Activated CD4-positive, alpha-beta T cell treated with anti-CD3 and anti-CD28 coated beads for 24 hours (primary cell): ENCODE measurements around the gene ALDH1A3.

ENCODE experiments used
- DNase-seq, 2 donors: peaks; one replicate each; pipeline ENCODE4 v3.0.0-alpha.2; 2020; ENCODE audit warnings: low read depth in 2 of 2

The ALDH1A3 gene

DNA sequence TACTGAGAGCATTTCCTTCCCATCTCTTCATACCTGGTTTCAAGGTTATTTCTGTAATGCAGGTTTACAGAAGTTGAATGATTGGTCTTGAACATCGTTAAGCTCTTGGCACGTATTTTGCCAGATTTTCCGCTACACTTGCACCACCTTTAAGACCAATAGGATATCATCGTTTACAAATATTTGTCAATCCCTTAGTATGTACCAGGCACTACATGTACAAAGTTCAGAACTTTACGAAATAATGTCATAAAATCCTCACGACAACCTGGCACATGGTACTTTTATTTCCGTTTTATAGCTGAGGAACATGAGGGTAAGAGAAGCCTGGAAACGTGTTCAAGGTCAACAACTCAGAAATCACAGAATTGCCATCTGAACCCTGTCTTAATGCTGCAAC lies 45.8 kb downstream of the ALDH1A3 start:
- DNase-seq = no peak

DNA sequence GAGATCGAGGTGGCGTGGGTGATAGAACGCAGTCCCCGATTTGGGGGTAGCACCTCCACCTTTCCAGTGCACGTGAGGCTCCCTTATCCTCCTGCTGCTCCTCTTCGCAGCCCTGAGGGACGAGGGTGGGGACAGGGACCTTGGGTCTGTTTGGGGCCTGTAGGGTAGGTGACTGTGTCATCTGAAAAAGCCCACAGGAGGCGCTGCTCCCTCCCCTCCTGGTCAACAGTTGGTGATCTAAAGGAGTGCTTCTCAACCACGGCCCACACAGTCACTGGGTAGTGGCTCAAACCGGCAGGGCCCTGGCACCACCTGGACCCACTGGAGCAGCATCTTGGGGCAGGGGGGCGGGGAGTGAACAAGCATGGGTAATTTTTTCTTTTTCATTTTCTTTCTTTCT lies 46.6 kb downstream of the ALDH1A3 start:
- DNase-seq = no peak

DNA sequence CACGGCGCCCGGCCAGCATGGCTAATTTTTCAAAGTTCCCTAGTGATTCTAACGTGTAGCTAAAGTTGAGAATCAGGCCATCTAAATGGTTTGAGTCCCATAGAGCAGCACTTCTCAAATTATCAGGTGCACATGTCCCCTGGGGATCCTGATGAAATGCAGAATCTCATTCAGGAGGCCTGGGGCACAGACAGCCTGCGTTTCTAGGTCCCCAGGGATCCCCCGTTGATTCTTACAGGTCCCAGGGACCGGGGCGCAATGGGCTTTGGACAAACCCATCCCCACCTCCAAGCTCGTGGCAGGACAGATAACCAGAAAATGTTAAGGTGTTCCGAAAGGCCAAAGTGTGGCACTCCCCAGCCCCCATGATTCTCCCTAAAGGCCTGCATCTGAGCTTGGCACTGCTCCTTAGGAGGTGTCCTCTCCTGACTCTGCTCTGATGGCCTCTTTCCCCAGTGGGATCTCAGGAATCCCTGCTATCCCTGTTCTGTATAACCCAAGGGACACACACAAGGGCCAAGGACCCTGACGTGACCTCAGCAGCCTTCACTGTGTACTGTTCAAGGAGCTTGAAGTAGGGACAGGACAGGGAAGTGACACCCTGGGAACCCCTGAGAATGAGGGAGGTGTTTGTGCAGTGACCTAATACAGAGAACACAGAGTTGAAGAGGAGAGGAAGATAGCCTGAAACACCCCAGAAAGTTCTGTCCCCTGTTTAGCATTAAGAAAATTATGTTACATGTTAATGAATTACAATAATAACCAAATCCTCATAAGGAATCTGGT lies 47.5 kb downstream of the ALDH1A3 start:
- no peak for DNase-seq

DNA sequence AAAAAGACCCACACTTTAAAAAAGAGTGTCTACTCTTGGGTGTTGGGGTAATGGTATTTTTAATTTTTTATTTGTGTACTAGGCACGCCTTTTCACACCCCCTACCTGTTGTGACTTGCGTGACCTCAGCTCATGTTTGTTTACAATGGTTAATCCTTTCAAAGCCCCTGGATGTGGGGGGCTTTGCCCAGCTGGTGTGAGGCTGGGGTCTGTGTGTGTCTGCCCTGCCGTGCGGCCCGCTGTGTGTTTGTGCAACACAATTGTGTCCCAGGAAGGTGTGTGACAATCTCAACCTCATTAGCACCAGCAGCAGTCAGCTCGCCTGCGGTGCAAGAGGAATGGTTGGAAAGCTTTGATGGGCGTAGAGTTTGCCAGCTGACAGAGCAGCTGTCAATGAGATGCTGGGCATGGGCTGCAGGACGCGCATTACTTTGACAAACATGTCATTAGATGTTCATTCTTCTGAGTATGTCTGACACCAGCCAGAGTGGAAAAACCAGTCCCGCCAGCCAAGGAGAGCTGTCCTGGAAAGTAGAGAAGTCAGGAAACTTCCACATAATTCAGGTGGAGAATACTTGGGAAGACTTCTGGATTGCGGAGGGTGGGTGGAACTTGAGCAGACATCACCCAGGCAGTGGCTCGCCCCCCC lies 49.1 kb downstream of the ALDH1A3 start:
- no peak for DNase-seq

DNA sequence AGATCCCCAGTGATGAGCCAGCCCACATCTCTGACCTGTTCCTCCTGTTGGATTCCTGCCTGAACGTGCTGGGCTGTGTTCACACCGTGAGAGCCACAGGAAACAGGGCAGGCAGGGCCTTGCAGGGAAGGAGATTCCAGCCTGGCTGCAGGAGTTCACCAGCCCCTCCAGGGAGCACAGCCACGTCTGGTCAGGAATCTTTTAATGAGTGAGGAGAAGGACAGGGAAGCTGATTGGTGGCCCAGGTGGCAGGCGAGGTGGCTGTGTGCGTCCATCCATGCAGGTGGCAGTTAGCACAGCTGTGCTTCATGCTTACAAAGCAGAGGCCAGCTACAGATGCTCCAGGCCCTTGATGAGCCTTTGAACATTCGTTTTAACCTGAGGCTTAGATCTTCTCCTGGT lies 50.0 kb downstream of the ALDH1A3 start:
- no peak for DNase-seq

DNA sequence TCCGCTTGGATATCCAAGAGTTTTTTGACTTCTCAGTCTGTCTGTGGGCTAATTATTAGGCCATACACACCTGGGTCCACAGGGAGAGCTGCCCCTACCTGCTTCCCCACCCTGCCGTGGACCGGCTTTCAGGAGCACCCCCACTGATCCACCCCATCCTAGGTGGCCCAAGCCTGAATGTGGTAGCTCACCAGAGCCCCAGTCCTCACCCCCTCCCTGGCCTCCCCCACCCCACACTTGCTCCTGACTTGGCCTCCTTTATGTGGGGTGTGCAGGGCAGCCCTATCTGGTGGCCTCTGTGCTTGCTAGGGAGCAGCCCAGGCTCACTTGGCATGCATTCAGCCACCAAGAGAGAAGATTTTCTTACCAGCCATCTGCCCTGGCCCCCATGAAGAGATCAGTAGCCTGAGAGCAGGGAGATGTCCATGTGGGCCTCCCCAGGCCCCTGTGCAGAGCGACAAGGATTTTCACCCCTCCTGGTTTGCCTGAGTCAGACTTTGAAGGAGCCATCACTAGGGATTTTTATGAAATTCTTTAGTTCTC lies 50.7 kb downstream of the ALDH1A3 start:
- no peak for DNase-seq

DNA sequence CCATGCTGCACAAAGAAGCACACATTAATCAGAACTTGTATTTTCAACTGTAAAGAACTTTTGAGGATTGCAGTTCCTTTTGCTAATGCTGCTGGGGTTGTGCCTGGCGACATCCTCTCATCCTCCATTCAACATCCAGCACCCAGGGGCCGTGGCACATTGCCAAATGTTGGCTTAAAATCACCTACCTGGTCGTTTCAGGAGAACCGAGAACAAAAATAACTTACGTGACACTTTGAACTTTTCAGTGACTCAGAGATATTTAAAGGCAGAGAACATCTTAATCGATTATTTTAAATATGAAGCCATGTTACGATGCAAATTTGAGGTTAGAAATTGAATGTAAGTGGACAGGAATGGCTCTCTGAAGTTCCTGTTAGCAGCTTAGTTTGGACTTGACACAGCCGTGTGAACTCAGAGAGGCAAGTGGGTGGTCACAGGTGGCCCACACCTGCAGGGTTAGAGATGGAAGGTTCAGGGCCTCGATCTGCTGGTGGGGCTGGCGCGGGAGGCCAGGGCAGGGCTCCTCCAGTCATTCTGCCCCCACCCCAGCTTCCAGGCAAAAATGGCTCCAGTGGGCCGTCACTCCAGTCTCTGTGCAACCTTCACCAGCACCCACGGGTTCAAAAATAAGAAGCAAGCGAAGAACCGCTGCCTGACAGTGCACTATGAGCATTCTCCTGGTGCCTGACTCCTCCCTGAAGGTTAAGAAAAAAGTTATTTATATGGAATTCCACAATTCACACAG lies 51.7 kb downstream of the ALDH1A3 start:
- no peak for DNase-seq

DNA sequence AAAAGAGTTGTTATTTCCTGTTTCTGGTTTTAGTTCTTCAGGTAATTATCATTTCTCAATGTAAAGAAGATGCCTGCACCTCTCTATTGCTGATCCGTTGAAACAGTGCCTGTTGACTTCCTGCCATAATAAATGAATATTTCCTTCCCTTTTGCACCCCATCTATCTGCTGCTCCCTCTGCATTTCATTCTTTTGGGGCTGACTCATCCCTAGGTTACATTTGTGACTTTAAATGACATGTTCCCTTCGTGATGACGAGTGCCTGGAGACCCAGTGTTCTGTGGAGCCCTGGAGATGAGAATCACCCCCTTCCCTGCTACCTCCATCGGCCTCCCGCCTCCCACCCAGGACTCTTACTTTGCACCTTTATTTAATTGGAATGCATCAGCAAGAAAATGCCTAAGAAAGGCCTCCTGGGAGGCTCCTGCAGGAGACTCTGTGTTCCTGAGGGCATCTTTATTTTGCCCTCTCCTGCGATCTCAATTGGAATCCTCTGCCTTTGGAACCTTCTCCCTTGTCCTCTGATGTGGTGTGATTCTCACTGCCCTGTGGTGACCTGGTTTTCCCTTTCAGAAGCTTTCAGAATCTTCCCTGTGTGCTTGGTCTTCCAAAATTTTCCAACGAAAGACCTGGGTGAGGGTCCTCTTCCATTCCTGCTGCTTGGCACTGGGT lies 53.2 kb downstream of the ALDH1A3 start:
- no peak for DNase-seq

DNA sequence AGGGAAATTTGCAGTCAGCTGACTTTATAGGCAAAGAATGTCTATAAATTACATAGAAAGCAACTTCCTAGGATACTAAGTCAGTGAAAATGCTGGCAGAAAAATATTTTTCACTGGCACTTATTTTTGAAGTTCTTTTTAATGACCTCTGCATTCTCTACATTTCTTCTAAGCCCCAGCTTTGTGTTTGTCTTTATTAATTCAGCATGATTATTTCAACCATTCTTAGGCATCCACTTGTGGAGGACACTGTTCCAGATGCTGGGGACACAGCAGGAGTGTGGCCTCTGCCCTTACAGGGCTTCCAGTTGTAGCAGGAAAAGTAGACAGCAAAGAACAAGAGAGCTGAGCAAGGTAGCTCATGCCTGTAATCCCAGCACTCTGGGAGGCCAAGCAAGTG lies 54.5 kb downstream of the ALDH1A3 start:
- no peak for DNase-seq

DNA sequence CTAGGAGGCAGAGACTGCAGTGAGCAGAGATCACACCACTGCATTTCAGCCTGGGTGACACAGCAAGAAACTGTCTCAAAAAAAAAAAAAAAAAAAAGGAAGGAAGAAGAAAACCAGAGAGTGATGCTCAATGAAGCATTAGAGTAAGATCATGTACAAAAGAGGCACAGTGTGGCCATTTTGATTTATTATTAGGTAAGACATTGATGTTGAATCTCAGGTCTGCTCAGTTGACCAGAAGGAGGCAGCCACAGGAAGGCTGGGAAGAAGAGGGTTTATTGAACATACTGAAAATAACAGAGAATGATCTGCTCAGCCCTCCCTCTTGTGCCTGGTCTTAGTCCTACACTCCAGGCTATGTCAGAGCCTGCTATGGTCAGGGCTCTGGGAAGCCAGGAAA lies 55.1 kb downstream of the ALDH1A3 start:
- DNase-seq = no peak

DNA sequence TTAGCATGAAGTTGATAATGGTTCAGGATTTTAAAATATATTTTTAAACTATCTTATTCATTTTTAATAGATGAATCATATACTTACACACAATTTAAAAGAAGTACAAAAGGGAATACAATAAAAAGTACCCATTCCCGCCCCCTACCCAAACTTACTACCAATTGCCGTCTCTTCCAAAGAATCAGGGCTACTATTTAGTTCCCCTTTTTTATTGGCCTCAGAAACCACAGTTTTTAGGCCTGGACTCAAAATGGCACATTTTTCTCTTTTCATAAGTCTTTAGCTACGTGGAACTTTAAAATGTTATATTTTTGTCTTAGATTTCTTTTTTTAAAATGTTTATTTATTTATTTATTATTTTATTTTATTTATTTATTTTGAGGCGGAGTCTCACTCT lies 57.5 kb downstream of the ALDH1A3 start:
- no peak for DNase-seq

DNA sequence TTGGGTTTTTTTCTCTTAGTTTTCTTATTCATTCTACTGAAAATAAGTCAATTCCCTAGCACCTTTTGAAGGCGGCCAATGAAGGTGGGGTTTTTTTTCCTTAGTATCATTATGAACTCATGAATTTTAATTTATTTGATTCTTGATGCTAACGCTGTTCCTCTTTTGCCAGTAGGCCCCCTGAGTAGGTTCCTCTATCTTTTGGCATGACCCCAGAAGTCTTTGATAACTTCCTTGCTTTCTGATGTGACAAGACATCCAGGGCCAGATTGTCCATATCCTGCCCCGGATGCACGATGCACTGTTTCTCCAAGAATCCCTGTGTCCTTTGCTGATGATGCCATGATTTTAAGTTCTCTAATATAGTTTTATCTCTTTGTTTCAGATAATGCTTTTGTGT lies 60.2 kb downstream of the ALDH1A3 start:
- no peak for DNase-seq

DNA sequence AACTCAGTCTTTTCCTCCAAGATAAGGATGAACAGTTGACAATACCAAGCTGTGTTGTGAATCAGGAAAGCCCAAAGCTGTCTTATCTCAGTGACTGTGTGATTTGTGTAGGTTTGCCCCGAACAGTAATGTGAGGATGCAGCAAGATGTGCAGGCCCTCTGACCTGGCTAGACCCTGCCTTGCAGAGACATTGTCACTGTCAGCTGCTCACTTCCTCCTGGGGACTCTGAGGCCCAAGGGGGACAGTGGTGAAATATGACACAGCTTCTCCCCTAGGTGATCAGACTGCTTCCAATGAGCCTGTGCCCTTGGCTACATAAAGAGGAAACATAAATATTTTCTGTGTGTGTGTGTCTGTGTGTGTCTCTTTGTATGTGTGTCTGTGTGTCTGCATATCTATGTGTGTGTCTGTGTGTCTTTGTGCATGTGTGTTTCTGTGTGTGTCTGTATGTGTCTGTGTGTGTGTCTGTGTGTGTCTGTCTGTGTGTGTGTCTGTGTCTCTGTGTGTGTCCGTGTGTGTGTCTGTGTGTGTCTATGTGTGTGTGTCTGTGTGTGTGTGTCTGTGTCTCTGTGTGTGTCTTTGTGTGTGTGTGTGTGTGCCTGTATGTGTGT lies 61.2 kb downstream of the ALDH1A3 start:
- DNase-seq = no peak

DNA sequence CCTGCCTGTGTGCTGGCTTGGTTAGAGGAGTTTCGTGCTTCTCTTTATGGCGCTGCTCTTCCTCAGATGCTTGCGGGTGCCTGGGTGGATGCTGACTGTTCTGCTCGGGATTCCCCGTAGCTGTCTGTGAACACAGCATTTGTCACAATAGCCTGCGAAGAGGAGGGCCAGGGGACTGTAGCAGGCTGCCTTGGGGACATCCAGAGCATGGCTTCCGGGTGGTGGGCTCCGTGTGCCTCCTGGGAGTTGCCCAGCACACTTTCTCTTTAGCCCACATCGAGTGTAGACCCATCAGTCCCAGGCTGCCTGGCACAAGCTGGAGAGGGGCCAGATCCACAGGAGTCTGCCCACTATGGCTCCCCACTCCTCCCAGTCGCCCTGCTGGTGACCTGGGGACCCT lies 61.9 kb downstream of the ALDH1A3 start:
- no peak for DNase-seq

DNA sequence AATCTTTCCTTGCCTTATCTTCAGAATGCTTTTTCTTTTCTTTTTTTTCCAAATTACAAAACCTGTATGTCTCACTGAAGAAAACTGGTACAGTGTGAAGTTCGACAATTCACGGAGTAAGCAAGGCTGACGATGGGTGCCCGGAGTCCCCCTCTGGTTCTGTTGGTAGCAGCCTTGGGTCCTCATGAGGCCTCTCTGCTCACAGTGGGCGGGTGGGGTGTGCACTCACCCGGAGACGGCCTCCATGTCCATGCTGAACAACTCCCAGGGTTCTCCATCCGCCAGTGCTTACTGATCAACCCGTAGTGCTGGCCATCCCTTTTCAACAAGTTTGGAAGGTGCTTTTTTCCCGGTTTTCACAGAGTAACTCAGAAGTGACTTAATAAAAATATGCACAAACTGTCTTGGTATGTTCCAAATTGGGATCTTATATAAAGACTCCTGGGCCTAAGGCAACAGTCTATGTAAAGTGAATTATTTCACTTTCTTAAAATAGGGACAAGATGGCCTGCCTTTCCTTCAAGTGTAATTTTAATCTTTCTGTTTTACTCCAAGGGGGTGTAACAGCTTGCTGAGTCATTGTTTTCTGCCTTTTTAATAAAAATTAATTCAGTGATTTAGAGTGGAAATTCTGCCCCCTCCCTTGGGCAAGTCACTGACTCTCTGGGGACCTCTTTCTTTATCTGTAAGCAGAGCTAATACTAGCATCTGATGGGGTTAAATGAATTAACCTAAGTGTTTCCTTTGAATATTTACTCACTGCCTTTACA lies 63.2 kb downstream of the ALDH1A3 start:
- DNase-seq = no peak

DNA sequence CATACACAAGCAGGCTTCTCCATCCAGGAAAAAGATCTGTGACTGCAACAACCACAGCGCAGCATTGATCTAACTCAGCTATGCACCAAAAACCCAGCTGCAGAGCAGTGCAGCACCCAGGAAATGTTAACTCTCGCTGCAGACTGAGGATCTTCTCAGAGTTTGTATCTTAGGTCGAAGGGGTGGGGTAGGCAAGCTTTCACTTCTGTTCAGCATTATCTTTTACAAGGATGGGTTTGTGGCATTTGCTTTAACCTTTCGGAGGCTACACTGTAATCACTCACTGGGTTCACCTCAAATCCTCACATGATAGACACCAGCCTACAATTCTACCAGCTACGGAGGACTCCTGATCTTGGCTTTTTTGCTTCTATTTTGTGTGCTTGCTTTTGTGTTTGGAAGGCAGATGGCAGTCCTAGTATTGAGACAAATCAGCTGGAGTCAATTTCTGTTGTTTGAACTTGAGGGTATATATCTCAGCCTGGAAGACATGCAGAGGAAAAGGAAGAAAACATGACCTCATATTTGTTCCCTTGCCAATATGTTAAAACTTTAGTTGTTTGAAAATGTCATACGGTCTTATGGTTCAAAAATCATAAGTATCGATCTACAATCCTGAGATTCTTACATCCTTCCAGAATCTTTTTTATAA lies 64.7 kb downstream of the ALDH1A3 start:
- DNase-seq = no peak

DNA sequence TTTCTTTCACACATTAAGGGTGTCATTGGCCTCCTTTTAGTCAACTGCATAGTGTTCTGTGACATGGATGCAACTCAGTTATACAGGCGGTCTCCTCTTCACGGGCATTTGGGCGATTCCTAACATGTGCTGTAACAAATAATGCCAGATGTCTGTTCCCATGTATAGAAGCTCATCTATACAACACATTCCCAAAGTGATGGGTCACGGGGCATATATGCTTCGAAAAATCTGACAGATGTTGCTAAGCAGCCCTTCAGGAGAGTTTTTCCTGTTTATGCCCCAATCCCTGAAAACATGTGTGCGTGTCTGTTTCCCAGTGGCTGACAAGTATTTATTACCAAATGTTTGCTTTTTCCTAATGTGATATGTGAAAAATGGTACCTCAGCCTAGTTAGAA lies 65.4 kb downstream of the ALDH1A3 start:
- no peak for DNase-seq

DNA sequence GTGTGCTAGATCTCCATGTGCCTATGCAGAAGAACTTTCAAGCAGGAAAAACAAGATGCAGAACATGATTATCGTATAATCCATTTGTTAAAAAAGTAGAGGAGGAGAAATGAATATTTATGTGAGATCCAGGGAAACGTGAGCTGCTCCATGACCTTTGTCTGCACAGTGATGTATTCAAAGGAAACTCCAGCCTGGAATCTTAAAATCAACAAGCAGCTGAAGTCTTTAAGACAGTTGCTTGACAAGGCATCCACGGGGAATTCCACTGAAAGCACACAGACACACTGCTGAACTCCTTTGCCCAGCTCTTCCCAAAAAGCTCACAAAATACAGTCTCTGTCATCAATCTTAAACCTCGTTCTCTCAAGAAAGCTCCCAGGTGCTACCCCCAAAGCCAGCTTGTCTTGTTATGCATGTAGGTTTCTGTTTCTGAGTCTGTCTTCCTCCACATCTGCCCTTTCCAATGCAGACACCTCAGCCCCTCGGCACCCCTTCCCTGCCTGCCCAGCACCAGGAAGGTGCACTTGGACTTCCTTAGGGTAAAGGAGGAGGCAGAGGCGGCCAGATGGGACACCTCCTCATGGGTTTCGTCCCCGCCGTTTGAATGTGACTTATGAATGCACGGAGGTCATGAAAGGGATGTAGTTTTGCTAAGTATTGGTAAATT lies 68.3 kb downstream of the ALDH1A3 start:
- no peak for DNase-seq

DNA sequence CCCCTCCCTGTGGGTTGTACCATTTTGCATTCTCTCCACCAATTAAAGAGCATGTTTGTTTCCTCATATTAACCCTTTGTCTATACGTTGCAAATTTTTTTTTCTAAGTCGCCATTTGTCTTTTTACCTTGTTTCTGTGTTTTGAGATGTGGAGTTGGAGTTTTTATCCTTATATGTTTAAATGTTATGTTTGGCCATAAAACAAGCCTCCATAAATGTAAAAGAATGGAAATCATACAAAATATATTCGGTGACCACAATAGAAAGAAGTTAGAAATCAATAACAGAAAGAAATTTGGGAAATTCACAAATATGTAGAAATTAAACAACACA lies 68.8 kb downstream of the ALDH1A3 start:
- no peak for DNase-seq

DNA sequence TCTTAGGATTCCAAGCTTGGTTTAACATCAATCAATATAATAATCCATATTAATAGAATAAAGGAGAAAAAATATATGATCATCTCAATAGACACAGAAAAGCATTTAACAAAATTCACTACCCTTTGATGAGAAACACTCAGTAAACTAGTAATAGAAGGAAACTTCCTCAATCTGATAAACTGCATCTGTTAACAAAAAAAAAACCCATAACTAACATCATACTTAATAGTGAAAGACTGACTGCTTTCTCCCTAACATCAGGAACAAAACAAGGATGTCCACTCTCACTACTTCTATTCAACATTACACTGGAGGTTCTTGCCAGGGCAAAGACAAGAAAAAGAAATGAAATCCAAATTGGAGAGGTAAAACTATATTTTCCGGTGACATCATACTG lies 70.1 kb downstream of the ALDH1A3 start:
- no peak for DNase-seq
